ENCODE results near the gene MCM7. TPM values are rescaled to one million over a fixed set of nuclear protein-coding genes. Genes with fewer than 3 reads are reported as not detected.

The MCM7 gene
- total and polyA plus RNA-seq, 2 of the 13 experiments (the other 11 are each of a cell fraction or from before 2014, with no cell fraction given), result 84.5 to 214 TPM

DNA sequence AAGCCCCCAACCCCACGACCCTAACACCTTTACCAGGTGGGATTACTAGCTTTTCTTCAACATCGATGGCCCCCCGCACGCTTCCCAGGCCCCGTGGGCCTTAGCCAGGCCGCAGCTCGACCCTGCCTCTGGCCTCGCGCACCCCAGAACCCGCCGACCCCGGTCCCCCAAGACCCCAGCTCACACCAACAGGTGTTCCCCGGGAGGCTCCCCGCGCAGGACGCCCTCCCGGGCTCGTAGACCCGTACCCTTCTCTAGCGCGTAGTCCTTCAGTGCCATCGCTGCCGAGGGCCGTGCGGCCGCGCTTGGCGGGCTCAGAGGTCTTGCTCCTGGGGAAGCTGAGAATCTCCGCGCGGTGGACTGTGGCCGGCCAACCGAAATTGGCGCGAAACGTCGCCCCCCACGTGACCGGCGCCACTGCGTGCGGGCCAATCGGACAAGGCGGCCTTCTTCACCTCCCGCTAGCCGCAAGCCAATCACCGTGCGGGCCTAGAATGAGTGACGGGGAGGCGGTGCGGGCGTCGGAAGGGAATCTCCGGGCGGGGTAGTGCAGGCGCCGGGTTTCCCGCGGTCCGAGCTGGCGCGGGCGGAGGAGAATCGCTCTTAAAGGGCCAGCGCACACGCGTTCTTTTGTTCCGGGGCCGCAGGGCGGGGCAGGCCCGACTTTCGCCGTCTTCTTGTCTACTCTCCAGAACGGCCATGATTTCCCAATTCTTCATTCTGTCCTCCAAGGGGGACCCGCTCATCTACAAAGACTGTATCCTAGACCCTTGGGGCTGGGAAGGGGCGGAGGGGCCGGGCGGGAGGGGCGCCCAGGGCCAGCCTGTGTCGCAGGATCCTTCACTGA lies at the start of gene MCM7, which contains the start of gene AP4M1 (continued):
- TF ChIP-seq ZFP82 (CRISPR knock-in tag; IDR thresholded peaks at IDR 0.05; ENCODE audit: borderline replicate concordance), result 0 out of 2 replicates have a peak, but pooled peaks have one; percentile 66
- no peak; the same call in none of the 2 replicates for TF ChIP-seq ZNF598 (CRISPR knock-in tag; IDR thresholded peaks at IDR 0.05; ENCODE audit: borderline replicate concordance)
- no peak for TF ChIP-seq ZNF441 (CRISPR knock-in tag; IDR thresholded peaks at IDR 0.05; ENCODE audit: borderline replicate concordance)
- TF ChIP-seq, protein P1, sequence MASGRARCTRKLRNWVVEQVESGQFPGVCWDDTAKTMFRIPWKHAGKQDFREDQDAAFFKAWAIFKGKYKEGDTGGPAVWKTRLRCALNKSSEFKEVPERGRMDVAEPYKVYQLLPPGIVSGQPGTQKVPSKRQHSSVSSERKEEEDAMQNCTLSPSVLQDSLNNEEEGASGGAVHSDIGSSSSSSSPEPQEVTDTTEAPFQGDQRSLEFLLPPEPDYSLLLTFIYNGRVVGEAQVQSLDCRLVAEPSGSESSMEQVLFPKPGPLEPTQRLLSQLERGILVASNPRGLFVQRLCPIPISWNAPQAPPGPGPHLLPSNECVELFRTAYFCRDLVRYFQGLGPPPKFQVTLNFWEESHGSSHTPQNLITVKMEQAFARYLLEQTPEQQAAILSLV (CRISPR knock-in tag; IDR thresholded peaks at IDR 0.05; ENCODE audit: borderline replicate concordance), result no peak
- TF ChIP-seq, protein P2, sequence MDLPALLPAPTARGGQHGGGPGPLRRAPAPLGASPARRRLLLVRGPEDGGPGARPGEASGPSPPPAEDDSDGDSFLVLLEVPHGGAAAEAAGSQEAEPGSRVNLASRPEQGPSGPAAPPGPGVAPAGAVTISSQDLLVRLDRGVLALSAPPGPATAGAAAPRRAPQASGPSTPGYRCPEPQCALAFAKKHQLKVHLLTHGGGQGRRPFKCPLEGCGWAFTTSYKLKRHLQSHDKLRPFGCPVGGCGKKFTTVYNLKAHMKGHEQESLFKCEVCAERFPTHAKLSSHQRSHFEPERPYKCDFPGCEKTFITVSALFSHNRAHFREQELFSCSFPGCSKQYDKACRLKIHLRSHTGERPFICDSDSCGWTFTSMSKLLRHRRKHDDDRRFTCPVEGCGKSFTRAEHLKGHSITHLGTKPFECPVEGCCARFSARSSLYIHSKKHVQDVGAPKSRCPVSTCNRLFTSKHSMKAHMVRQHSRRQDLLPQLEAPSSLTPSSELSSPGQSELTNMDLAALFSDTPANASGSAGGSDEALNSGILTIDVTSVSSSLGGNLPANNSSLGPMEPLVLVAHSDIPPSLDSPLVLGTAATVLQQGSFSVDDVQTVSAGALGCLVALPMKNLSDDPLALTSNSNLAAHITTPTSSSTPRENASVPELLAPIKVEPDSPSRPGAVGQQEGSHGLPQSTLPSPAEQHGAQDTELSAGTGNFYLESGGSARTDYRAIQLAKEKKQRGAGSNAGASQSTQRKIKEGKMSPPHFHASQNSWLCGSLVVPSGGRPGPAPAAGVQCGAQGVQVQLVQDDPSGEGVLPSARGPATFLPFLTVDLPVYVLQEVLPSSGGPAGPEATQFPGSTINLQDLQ (CRISPR knock-in tag; IDR thresholded peaks at IDR 0.05), result no peak
- no peak; the same call in 1 of the 2 replicates for TF ChIP-seq ZNF615 (CRISPR knock-in tag; IDR thresholded peaks at IDR 0.05; ENCODE audit: borderline replicate concordance)
- no peak for TF ChIP-seq MLXIP (CRISPR knock-in tag; IDR thresholded peaks at IDR 0.05; ENCODE audit: borderline replicate concordance)
- TF ChIP-seq ELF4 (CRISPR knock-in tag; IDR thresholded peaks at IDR 0.05; ENCODE audit: borderline replicate concordance), result no peak
- no peak for TF ChIP-seq HMG20B (CRISPR knock-in tag; conservative IDR thresholded peaks at IDR 0.05)
- no peak for TF ChIP-seq ZNF510 (CRISPR knock-in tag; IDR thresholded peaks at IDR 0.05; ENCODE audit: low read depth)
- TF ChIP-seq, protein P3, sequence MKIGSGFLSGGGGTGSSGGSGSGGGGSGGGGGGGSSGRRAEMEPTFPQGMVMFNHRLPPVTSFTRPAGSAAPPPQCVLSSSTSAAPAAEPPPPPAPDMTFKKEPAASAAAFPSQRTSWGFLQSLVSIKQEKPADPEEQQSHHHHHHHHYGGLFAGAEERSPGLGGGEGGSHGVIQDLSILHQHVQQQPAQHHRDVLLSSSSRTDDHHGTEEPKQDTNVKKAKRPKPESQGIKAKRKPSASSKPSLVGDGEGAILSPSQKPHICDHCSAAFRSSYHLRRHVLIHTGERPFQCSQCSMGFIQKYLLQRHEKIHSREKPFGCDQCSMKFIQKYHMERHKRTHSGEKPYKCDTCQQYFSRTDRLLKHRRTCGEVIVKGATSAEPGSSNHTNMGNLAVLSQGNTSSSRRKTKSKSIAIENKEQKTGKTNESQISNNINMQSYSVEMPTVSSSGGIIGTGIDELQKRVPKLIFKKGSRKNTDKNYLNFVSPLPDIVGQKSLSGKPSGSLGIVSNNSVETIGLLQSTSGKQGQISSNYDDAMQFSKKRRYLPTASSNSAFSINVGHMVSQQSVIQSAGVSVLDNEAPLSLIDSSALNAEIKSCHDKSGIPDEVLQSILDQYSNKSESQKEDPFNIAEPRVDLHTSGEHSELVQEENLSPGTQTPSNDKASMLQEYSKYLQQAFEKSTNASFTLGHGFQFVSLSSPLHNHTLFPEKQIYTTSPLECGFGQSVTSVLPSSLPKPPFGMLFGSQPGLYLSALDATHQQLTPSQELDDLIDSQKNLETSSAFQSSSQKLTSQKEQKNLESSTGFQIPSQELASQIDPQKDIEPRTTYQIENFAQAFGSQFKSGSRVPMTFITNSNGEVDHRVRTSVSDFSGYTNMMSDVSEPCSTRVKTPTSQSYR (CRISPR knock-in tag; IDR thresholded peaks at IDR 0.05; ENCODE audit: borderline replicate concordance), result no peak
- no peak for TF ChIP-seq ELF1 (CRISPR knock-in tag; IDR thresholded peaks at IDR 0.05)
- no peak for TF ChIP-seq ZNF644 (CRISPR knock-in tag; IDR thresholded peaks at IDR 0.05; ENCODE audit: low read depth)
- no peak for TF ChIP-seq MAFF (IDR thresholded peaks at IDR 0.05; ENCODE audit: low read depth, low read length)
- no peak for TF ChIP-seq ETS1 (CRISPR knock-in tag; IDR thresholded peaks at IDR 0.05)
- no peak for TF ChIP-seq ZNF235 (CRISPR knock-in tag; IDR thresholded peaks at IDR 0.05; ENCODE audit: borderline replicate concordance)

All from HepG2 (cell line).